ENCODE data around the gene SAMD9.
"Not testable (repeated sequence)": the region's sequence is repeated elsewhere in the genome, so short reads cannot be mapped to it uniquely, and the experiment has no call there.

SAMD9 gene

GRCh38 chr7:93119191-93119905 lies 1.6 kb upstream of the SAMD9 start:
- no peak for DNase-seq

DNA sequence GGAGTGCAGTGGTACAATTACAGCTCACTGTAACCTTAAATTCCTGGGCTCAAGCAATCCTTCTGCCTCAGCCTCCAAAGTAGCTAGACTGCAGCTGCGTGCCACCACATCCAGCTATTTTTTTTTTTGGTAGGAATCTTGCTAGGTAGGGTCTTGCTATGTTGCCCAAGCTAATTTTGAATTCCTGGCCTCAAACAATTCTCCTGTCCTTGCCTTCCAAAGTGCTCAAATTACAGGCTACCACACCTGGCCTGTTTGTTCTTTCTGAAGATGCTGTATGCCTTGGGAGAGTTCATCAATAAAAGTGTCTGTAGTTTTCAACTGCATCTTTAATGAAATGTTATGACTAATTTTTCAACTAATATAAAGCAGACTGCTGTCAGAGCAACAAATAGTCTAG lies 452 bp downstream of the SAMD9 start:
- no peak for DNase-seq

GRCh38 chr7:93115796-93116195 lies 2.0 kb downstream of the SAMD9 start:
- DNase-seq: no peak

DNA sequence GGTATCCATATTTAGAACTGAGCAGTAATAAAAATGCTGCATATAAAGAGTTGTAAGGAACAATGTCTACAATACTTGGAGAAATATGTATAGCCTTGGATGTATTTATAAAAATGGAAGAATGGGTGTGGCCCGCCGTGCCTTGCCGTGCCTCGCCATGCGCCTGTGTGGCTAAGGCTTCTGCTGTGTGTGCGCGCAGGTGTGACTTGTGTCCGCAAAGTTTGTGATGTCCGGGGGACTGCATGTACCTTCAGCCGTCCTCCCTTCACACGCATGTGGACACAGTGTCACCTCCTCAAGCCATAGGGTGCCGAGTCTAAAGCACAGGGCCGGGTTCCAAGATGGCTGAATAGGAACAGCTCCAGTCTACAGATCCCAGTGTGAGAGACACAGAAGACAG lies 9.8 kb downstream of the SAMD9 start:
- no peak for DNase-seq

DNA sequence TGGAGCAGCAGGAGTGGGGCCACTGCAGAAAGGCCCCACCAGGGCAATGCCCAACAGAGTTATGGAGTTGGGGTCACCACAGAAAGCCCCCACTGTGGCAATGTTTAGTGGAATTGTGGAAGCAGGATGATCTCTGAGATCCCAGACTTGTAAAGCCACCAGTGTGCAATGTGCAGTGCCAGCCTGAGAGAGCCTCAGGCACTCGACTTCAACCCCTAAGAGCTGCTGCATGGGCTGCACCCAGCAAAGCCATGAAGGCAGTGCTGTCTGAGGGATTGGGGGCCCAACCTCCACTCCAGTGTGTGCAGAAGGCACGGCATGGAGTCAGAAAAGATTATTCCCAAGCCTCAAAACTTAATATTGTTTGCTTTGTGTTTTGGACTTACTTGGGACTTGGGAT lies 20.4 kb downstream of the SAMD9 start:
- DNase-seq: no peak

- no peak for DNase-seq
Observed at GRCh38 chr7:93092757-93093370, 24.9 kb downstream of the SAMD9 start.

GRCh38 chr7:93073357-93073756 lies 44.4 kb downstream of the SAMD9 start:
- DNase-seq: not testable (repeated sequence)

DNA sequence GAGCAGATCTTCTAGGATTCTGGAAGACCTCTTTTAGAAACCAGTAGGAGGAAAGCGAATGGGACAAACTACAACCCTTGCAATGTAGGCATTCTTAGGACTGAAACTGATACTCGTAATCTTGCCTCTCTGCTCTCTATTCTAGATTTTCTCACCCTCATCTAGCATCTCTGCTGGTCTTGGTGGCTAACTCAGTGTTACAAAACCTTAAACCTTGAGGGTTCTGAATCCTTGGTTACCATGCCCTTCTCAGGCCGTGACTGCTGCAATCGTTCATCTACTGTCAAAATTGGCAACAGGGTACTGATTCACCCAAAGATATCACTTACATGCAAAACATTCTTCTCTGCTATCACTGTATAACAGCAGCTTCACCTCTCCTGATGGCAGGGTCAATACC lies 55.2 kb downstream of the SAMD9 start:
- DNase-seq: no peak

DNA sequence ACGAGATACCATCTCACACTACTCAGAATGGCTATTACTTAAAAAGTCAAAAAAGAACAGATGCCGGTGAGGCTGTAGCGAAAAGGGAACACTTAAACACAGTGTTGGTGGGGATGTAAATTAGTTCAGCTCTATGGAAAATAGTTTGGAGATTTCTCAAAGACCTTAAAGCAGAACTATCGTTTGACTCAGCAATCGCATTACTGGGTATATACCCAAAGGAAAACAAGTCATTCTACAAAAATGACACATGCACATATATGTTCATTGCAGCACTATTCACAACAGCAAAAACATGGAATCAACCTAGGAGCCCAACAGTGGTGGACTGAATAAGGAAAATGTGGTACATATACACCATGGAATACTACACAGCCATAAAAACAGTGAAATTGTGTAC lies 56.9 kb downstream of the SAMD9 start:
- DNase-seq: no peak

DNA sequence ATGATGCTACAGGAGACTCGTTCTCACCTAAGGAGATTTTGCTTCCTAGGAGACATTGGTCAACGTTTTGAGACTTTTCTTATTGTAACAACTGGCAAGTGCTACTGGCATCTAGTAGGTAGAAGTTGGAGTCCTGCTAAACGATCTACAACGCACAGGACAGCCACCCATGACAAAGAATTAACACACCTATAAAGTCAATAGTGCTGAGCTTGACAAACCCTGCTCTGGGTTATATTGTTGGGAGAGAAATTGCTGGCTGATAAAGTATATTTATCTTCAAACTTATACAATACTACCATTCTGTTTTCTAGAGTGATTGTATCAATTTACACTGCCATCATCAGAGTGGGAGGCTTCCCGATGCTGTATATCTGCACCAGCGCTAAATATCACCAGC lies 57.8 kb downstream of the SAMD9 start:
- no peak for DNase-seq

DNA sequence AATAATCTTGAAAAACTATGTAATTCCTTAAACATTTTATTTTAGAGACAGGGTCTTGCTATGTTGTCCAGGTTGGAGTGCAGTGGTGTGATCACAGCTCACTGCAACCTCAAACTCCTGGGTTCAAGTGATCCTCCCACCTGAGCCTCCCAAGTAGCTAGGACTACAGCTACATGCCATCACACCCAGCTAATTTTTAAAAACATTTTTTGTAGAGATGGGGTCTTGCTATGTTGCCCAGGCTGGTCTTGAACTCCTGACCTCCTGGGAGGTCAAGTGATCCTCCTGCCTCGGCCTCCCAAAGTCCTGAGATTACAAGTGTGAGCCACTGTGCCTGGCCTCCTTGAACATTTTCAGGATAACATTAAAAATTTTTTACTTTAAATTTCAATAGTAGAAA lies 61.2 kb downstream of the SAMD9 start:
- DNase-seq: not testable (repeated sequence)

GRCh38 chr7:93055543-93056107 lies 62.2 kb downstream of the SAMD9 start:
- DNase-seq: peak; percentile 39

DNA sequence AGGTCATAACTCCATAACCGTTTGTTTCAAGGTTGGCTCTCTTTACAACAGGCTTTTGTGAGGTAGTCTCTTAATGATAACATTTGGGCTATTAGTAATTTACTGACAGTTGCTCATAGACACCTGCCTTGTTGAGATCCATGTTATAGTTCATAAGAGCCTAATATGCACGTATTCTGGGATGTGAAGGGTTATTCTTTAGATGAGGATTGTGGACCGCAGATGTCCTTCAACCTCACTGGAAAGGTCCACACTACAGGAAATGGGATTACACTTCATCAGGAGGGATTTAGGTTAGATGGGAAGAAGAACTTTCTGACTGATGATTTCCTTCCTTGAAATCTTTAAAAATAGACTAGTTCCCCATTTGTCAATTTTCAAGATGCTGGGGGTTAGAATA lies 62.8 kb downstream of the SAMD9 start:
- no peak for DNase-seq

DNA sequence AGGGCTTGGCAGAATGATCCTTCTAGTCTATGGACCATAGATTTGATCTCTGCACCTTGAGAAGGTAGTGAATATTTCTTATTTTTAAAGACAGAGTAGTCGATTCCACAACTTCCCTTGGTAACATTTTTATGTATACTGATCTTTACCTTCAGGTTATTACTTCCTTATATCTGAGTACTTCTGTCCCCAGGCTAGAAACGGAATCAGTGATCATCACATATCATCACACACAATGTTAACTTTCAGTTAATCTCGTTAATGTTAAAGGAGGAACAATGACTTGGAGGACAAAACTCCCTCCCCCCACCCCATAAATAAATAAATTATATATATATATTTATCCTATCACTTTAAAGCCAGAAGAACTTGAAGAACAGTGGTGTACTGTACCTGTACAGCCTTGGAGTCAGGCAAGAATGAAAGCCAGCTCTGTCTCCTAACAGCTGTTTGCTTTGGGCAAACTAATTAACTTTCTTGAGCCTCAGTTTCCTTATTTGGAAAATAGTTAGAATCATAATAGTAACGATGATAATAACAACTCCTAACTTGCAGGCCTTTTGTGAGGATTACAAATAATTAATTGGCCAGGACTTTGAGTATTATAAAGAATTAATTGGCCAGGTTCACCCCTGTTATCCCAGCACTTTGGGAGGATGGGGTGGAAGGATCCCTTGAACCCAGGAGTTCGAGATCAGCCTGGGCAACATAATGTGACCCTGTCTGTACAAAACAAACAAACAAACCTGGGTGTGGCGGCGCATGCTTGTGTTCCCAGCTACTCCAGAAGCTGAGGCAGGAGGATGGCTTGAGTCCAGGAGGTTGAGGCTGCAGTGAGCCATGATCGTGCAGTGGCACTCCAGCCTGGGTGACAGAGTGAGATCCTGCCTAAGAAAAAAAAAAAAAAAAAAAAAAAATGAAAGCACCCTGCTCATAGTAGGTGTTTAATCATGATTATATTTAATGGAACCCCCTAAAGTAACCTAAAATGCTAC lies 63.5 kb downstream of the SAMD9 start:
- no peak for DNase-seq

DNA sequence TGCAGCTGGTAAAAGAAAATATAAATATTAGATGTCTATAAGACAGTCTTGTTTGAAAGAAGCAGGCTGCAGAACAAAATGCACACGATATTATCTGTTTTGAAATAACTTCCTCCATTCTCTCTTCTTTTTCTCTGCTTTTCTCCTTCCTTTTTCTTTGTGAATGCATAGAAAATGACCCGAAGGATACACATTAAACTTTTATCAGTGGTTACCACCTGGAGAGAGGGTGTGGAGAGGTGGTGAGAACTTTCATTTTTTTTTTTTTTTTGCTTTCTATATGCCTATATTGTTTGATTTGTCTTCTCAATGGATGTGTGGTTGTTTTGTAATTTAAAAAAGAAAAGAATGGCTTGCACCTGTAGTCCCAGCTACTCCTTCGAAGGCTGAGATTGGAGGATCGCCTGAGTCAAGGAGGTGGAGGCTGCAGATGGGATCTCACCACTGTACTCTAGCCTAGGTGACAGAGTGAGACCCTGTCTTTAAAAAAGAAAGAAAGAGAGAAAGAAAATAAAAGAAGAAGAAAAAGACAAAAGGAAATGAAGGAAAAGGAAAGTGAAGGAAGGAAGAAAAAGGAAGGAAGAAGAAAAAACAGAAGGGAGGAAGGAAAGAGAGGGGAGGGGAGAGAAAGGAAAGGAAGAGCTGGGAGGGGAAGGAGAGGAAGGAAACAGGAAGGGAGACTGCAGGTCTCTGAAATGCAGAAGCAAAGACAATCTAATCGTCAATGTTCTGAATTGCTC lies 64.4 kb downstream of the SAMD9 start:
- no peak for DNase-seq

DNA sequence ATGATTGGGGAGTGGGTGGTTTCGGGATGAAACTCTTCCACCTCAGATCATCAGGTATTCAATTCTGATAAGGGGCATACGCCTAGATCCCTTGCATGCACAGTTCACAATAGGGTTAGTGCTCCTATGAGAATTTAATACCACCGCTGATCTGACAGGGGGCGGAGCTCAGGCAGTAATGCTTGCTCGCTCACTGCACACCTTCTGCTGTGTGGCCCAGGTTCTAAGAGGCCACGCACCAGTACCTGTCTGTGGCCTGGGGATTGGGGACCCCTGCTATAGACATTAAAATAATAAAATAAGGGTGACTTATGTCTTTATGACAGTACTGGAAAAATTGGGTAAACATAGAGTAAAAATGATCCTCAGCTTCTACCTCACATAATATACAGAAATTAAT lies 66.1 kb downstream of the SAMD9 start:
- no peak for DNase-seq

Data from SHP77 treated with DMSO at 0.1 percent for 48 hours (cell line).